ENCODE measurements around the gene CDC73. TPM values are rescaled to one million over a fixed set of nuclear protein-coding genes. Genes with fewer than 3 reads are reported as not detected.
"Not testable (repeated sequence)": the region's sequence is repeated elsewhere in the genome, so short reads cannot be mapped to it uniquely, and the experiment has no call there.

CDC73 gene
- total RNA-seq, 1 donor from 2014 or later = 71.1 TPM

GRCh38 chr1:193185211-193185610 is 63.4 kb downstream of the CDC73 start:
- peaks cover 74% of the 10 kb centered on the region for H3K4me1 Mint-ChIP-seq
- no peaks in the 10 kb centered on the region for H3K27me3 Mint-ChIP-seq (ENCODE audit: low read depth)
- peak overlapping the region; percentile 71 for H3K4me3 Mint-ChIP-seq
- no peaks in the 10 kb centered on the region for H3K36me3 Mint-ChIP-seq
- DNase-seq (ENCODE audit: low spot score in 2 of 2, unreplicated experiment in 2 of 2) = no peak
- H3K27ac Mint-ChIP-seq = peak overlapping the region; percentile 92
- TF ChIP-seq CTCF (IDR thresholded peaks at IDR 0.05; ENCODE audit: unreplicated experiment) = no peak
- no peaks in the 10 kb centered on the region for H3K9me3 Mint-ChIP-seq

GRCh38 chr1:193185901-193186731 is 64.3 kb downstream of the CDC73 start, which contains the start of gene B3GALT2:
B3GALT2 (minus strand) TSS chr1:193186613; CDS start chr1:193181562, 5,051 bp downstream.
- Mint-ChIP-seq H3K9me3 (no peaks in the 10 kb centered on the region), H3K4me3 (peak within 1 kb of the TSS; percentile 71), H3K27ac (peak within 1 kb of the TSS; percentile 92), H3K36me3 (peaks cover 2% of the 10 kb centered on the region), H3K4me1 (peaks cover 75% of the 10 kb centered on the region), H3K27me3 (ENCODE audit: low read depth) (no peaks in the 10 kb centered on the region)
- no peak for TF ChIP-seq CTCF (IDR thresholded peaks at IDR 0.05; ENCODE audit: unreplicated experiment)
- no peak for DNase-seq (ENCODE audit: low spot score in 2 of 2, unreplicated experiment in 2 of 2)

GRCh38 chr1:193187114-193187513 is 65.3 kb downstream of the CDC73 start:
- TF ChIP-seq CTCF (IDR thresholded peaks at IDR 0.05; ENCODE audit: unreplicated experiment) = no peak
- DNase-seq (ENCODE audit: low spot score in 2 of 2, unreplicated experiment in 2 of 2) = no peak
- Mint-ChIP-seq H3K9me3 (no peaks in the 10 kb centered on the region), H3K36me3 (peaks cover 4% of the 10 kb centered on the region), H3K27ac (peak overlapping the region; percentile 92), H3K4me1 (peaks cover 66% of the 10 kb centered on the region), H3K27me3 (ENCODE audit: low read depth) (no peaks in the 10 kb centered on the region), H3K4me3 (peak overlapping the region; percentile 71)

- Mint-ChIP-seq H3K27ac (peak overlapping the region; percentile 88), H3K9me3 (peaks cover 10% of the 10 kb centered on the region), H3K4me1 (peaks cover 59% of the 10 kb centered on the region), H3K36me3 (peaks cover 19% of the 10 kb centered on the region)
- H3K27me3 Mint-ChIP-seq (ENCODE audit: low read depth); DNase-seq (ENCODE audit: low spot score in 2 of 2, unreplicated experiment in 2 of 2); H3K4me3 Mint-ChIP-seq: not testable (repeated sequence)
These were observed 67.1 kb downstream of the CDC73 start for GRCh38 chr1:193188915-193189314.

GRCh38 chr1:193189442-193190095 is 67.7 kb downstream of the CDC73 start:
- Mint-ChIP-seq H3K27me3 (ENCODE audit: low read depth) (no peaks in the 10 kb centered on the region), H3K9me3 (peaks cover 14% of the 10 kb centered on the region), H3K4me3 (no peak overlapping the region), H3K27ac (peak overlapping the region; percentile 88), H3K36me3 (peaks cover 26% of the 10 kb centered on the region), H3K4me1 (peaks cover 55% of the 10 kb centered on the region)
- no peak for TF ChIP-seq CTCF (IDR thresholded peaks at IDR 0.05; ENCODE audit: unreplicated experiment)
- no peak for DNase-seq (ENCODE audit: low spot score in 2 of 2, unreplicated experiment in 2 of 2)
